IgD-negative memory B cell (primary cell): Measurements from ENCODE around the gene CAGE1. TPM values are rescaled to one million over a fixed set of nuclear protein-coding genes. Genes with fewer than 3 reads are reported as not detected.
"Not testable (repeated sequence)": the region's sequence is repeated elsewhere in the genome, so short reads cannot be mapped to it uniquely, and the experiment has no call there.

Experiments used
- H3K27ac Mint-ChIP-seq, 3 donors: one replicate each; pipeline ENCODE4 v1.8.0; 2020 to 2022; ENCODE audit warnings: mild to moderate bottlenecking in 3 of 3, mixed read lengths in 3 of 3, moderate library complexity in 1 of 3
- H3K27me3 Mint-ChIP-seq: one replicate; pipeline ENCODE4 v1.8.0; 2021; ENCODE audit warnings: mixed read lengths
- H3K36me3 Mint-ChIP-seq: one replicate; pipeline ENCODE4 v1.8.0; 2020; ENCODE audit warnings: mild to moderate bottlenecking, mixed read lengths
- H3K4me1 Mint-ChIP-seq, 3 donors: one replicate each; pipeline ENCODE4 v1.8.0; 2020 to 2022; ENCODE audit warnings: mixed read lengths in 3 of 3, mild to moderate bottlenecking in 1 of 3
- H3K4me3 Mint-ChIP-seq, 4 donors: one replicate each; pipeline ENCODE4 v1.8.0; 2020 to 2022; ENCODE audit warnings: mild to moderate bottlenecking in 4 of 4, mixed read lengths in 4 of 4, moderate library complexity in 3 of 4
- H3K9me3 Mint-ChIP-seq, 3 donors: one replicate each; pipeline ENCODE4 v1.8.0; 2020 to 2021; ENCODE audit warnings: mixed read lengths in 3 of 3, mild to moderate bottlenecking in 1 of 3
- polyA plus RNA-seq: library from polyadenylated mRNA; unstranded; fragments of 300-500 nt; fragmentation: Illumina TruSeq; gene quantifications from one replicate; pipeline ENCODE4 v1.2.3, GENCODE V29; 2021

CAGE1 gene
- polyA plus RNA-seq, 1 donor from 2014 or later, result not detected

DNA sequence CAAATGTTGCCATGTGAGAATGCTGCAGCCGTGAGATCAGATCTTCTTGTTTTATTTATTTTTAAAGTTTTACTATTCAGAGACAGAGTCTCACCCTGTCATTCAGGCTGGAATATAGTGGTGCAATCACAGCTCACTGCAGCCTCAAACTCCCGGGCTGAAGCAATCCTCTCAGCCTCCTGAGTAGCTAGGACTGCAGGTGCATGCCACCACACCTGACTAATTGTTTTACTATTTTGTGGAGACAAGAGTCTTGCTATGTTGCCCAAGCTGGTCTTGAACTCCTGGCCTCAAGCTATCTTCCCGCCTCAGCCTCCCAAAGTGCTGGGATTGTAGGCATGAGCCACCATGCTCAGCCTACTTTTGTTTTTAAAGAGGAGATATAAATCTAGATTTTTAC, 54.0 kb downstream of the CAGE1 start:
- Mint-ChIP-seq H3K4me1 (no peaks in the 10 kb centered on the region), H3K9me3 (no peaks in the 10 kb centered on the region), H3K36me3 (no peaks in the 10 kb centered on the region), H3K4me3 (no peak overlapping the region), H3K27ac (no peak overlapping the region), H3K27me3 (no peaks in the 10 kb centered on the region)

DNA sequence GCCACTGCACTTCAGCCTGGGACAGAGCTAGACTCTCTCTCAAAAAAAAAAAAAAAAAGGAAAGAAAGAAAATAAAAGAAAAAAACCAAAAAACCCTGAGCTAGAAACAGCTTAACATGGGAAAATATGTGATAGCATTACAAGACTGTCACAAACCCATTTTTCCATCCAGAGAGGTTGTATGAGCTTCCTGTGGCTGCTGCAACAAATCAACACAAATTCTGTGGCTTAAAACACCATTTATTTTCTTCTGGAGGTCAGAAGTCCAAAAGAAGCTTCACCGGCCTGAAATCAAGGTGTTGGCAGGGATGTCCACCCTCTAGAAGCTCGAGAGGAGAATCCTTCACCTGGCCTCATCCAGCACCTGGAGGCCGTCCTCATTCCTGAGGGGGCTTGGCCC, 54.9 kb downstream of the CAGE1 start:
- no peaks in the 10 kb centered on the region for H3K36me3 Mint-ChIP-seq
- no peak overlapping the region for H3K27ac Mint-ChIP-seq
- H3K27me3 Mint-ChIP-seq, result no peaks in the 10 kb centered on the region
- no peaks in the 10 kb centered on the region for H3K4me1 Mint-ChIP-seq
- H3K4me3 Mint-ChIP-seq, result no peak overlapping the region
- H3K9me3 Mint-ChIP-seq, result no peaks in the 10 kb centered on the region

DNA sequence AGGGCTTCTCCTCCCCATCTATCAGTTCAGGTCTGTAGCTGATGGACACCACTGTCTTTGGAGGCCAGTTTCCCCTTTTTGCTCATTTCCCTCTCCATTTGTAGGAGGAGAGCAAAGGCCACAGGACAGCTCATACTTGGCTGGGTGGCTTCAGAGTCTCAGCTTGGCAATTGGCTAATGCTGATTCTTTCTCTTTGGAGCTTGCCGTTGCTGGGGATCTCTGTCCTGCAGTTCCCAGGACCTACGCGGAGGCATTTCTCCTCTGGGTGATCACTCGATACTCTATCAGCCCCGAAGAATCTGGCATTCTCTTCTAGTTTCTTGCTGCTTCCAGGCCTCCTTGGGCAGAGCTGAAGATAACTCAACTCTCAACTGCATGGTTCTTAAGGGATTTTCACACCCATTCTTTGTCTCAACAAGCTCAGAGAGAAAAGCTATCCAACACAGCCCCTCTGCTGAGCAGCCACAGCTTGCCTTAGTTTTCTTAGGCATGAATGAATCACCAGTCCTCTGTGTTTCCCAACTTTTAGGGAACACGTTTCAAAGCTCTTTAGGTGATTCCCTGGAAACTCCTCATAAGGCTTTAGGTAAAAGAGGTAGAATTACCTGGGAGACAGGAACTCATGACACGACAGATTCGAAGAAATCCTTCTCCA, 57.3 kb downstream of the CAGE1 start:
- no peak overlapping the region for H3K27ac Mint-ChIP-seq
- H3K4me1 Mint-ChIP-seq, result no peaks in the 10 kb centered on the region
- no peaks in the 10 kb centered on the region for H3K36me3 Mint-ChIP-seq
- H3K4me3 Mint-ChIP-seq, result no peak overlapping the region
- H3K9me3 Mint-ChIP-seq, result no peaks in the 10 kb centered on the region
- H3K27me3 Mint-ChIP-seq, result peaks cover 1% of the 10 kb centered on the region

DNA sequence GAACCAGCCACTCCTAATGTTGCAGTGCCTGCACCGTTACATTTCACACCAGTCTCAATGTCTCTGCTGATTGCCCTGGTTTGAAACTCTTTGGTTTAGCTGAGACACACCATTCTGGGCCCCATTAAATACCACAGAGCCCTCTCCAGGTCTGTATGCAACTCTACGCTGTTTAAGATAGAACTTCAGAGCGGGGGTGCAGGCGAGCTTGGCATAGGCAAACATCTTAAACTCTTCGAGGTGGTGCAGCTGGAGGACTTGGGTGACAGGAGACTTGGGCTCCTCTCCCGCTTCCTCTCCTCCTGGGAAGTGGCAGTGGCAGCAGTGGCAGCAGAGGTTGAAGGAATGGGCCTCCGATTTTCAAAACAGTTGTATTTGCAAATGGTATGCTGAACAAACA, 58.1 kb downstream of the CAGE1 start:
- Mint-ChIP-seq H3K27ac (no peak overlapping the region), H3K36me3 (no peaks in the 10 kb centered on the region), H3K27me3 (peaks cover 1% of the 10 kb centered on the region), H3K4me1 (peaks cover 0 to 1% (median 0%) of the 10 kb centered on the region in 3 donors), H3K9me3 (no peaks in the 10 kb centered on the region), H3K4me3 (no peak overlapping the region)

DNA sequence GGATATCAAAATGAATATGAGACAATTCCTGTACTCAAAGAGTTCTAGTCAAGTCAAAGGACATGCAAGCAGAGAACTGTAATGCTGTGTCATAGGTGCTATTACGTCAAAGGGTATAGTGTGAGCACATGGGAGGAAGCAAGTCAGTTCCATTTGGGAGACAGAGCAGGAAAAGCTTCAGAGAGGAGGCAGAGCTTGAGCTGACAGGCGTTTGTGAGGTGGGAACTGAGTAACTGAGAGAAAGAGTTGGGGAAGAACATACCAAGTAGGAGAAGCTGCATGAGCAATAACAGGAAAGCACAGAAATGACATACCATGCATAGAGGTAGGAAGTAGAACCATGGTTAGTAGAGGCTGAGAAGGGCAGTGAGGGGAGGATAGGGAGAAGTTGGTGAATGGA, 61.3 kb downstream of the CAGE1 start:
- Mint-ChIP-seq H3K36me3 (no peaks in the 10 kb centered on the region), H3K9me3 (no peaks in the 10 kb centered on the region), H3K4me3 (no peak overlapping the region), H3K4me1 (peaks cover 8 to 16% (median 10%) of the 10 kb centered on the region in 3 donors), H3K27ac (no peak overlapping the region), H3K27me3 (peaks cover 1% of the 10 kb centered on the region)

DNA sequence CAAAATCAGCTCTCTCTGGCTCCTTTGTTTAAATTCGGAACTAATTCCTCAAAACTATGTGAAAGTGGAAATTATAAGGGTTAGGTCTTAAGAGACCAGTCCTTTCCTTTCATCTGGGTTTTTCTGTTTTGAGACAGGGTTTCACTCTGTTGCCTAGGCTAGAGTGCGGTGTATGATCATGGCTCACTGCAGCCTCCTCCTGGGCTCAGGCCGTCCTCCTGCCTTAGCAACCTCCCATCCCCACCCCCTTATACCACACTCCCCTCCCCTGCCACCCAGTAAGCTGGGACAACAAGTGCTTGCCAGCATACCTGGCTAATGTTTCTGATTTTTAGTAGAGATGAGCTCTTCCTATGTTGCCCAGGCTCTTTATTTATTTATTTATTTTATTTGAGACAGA, 63.8 kb downstream of the CAGE1 start:
- peaks cover 1% of the 10 kb centered on the region for H3K27me3 Mint-ChIP-seq
- H3K4me3 Mint-ChIP-seq, result no peak overlapping the region
- no peak overlapping the region for H3K27ac Mint-ChIP-seq
- H3K9me3 Mint-ChIP-seq, result no peaks in the 10 kb centered on the region
- H3K4me1 Mint-ChIP-seq, result peaks cover 8 to 16% (median 10%) of the 10 kb centered on the region in 3 donors
- H3K36me3 Mint-ChIP-seq, result no peaks in the 10 kb centered on the region

DNA sequence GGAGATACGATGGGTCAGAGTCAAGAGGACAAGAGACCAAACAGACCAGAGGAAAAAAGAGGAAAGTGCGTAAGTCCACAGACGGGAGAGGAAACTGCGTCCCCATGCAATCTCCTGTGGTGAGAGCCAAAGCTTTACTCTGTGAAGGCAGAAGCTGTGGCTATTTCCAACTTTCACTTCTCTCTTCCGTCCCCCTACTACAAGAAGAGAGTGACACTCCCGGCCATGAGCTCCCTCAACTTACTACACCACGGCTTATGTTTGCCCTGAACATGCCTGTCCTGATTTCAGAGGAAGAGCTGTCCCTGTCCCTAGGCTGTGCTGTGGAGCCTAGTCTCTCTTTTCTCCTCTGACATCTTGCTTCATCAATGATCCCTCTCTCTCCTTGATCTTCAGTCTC, 65.0 kb downstream of the CAGE1 start:
- Mint-ChIP-seq H3K4me1 (peaks cover 8 to 16% (median 10%) of the 10 kb centered on the region in 3 donors), H3K27me3 (peaks cover 1% of the 10 kb centered on the region), H3K9me3 (no peaks in the 10 kb centered on the region), H3K4me3 (peak overlapping the region in 3 of 4 donors; percentile 10 to 80 (median 25)), H3K36me3 (no peaks in the 10 kb centered on the region), H3K27ac (peak overlapping the region; percentile 7 to 29 (median 13))

DNA sequence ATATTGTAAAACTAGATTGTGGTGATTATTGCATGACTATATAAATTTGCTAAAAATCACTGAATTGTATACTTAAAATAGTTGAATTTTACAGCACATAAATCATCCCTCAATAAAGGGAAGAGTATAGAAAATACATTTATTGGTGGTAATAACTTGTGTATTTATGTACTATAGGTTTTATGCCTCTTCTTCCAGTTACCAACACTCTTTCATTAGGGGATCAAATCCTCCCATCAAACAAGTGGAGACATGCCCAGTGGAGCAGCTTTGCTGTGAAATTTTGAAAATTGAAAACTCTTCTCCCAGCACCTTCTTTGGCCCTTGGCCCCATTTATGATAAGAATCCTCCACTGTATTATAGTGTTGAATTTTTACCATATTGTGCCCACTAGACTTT, 66.5 kb downstream of the CAGE1 start:
- Mint-ChIP-seq H3K4me3 (no peak overlapping the region), H3K27ac (no peak overlapping the region), H3K27me3 (peaks cover 1% of the 10 kb centered on the region), H3K9me3 (no peaks in the 10 kb centered on the region), H3K36me3 (no peaks in the 10 kb centered on the region), H3K4me1 (peaks cover 8 to 16% (median 10%) of the 10 kb centered on the region in 3 donors)

DNA sequence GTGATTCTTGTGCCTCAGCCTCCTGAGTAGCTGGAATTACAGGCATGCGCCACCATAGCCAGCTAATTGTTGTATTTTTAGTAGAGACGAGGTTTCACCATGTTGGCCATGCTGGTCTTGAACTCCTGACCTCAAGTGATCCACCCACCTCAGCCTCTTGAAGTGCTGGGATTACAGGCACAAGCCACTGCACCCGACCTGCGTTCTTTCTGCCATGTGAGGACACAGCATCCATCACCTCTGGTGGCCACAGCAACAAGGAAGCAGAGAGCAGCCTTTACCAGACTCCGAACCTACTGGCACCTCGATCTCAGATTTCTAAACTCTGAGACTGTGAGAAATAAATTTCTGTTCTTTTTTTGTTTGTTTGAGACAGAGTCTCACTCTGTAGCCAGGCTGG, 67.7 kb downstream of the CAGE1 start:
- not testable (repeated sequence) for H3K4me3 Mint-ChIP-seq, H3K27ac Mint-ChIP-seq, H3K36me3 Mint-ChIP-seq, H3K9me3 Mint-ChIP-seq, H3K27me3 Mint-ChIP-seq
- peaks cover 8 to 16% (median 10%) of the 10 kb centered on the region in 3 donors for H3K4me1 Mint-ChIP-seq

DNA sequence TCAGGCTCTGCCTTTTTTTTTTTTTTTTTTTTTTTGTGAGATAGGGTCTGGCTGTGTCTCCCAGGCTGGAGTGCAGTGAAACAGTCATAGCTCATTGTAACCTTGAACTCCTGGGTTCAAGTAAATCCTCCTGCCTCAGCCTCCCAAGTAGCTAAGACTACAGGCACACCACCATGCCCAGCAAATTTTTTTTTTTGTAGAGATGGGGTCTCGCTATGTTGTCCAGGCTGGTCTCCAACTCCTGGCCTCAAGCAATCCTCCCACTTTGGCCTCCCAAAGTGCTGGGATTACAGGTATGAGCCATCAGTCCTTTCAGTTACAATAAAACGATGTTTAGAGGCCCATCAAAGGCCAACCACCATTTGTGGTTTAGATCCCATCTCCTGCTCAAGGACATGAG, 70.1 kb downstream of the CAGE1 start:
- H3K4me3 Mint-ChIP-seq, H3K27me3 Mint-ChIP-seq, H3K4me1 Mint-ChIP-seq, H3K9me3 Mint-ChIP-seq, H3K36me3 Mint-ChIP-seq, H3K27ac Mint-ChIP-seq: not testable (repeated sequence)

DNA sequence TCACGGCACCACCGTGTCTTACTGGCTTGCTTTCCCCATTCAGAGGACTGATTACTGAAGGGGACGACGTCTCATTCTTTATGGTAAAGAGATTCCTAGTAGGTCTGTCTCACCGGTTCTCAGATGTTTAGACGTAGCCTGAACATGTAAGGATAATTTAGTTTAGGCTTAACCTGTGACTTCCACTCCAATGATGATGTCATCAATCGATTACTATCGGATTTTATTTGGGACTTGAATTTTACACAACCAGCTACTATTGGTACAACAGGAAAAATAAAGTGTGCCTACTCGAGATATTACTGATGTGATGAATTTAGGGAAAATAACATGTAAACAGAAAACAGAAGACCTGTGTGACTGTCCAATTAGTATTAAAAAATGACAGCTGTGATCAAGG, 72.0 kb downstream of the CAGE1 start:
- peaks cover 2% of the 10 kb centered on the region for H3K36me3 Mint-ChIP-seq
- H3K9me3 Mint-ChIP-seq, result no peaks in the 10 kb centered on the region
- no peaks in the 10 kb centered on the region for H3K27me3 Mint-ChIP-seq
- peak overlapping the region in 1 of 3 donors; percentile 35 for H3K27ac Mint-ChIP-seq
- peaks cover 0 to 18% (median 5%) of the 10 kb centered on the region in 3 donors for H3K4me1 Mint-ChIP-seq
- no peak overlapping the region for H3K4me3 Mint-ChIP-seq

DNA sequence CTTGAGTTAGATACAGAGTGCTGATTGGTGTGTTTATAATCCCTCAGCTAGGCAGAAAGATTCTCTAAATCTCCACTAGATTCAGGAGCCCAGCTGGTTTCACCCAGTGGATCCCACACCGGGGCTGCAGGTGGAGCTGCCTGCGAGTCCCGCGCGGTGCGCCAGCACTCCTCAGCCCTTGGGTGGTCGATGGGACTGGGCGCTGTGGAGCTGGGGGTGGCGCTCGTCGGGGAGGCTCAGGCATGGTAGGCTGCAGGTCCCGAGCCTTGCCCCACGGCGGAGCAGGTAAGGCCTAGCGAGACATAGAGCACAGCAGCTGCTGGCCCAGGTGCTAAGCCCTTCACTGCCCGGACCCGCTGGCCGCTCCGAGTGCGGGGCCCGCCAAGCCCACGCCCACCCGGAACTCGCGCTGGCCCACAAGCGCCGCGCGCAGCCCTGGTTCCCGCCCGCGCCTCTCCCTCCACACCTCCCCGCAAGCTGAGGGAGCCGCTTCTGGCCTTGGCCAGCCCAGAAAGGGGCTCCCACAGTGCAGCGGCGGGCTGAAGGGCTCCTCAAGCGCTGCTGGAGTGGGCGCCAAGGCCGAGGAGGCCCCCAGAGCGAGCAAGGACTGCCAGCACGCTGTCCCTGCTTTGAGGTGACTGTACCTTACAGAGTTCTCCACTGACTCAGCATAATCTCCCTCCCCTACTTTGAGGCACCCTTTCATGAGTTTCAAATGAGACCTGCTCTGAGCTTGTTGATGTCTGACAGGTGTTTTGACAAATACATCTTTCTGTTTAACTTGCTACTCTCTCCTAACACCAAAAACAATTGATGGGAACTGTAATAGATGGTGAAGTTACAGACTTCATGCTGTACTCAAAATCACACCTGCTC, 72.6 kb downstream of the CAGE1 start:
- Mint-ChIP-seq H3K4me1 (peaks cover 4 to 23% (median 10%) of the 10 kb centered on the region in 3 donors), H3K27me3 (no peaks in the 10 kb centered on the region), H3K27ac (peak overlapping the region in 1 of 3 donors; percentile 72), H3K4me3 (no peak overlapping the region), H3K36me3 (peaks cover 2% of the 10 kb centered on the region), H3K9me3 (no peaks in the 10 kb centered on the region)

DNA sequence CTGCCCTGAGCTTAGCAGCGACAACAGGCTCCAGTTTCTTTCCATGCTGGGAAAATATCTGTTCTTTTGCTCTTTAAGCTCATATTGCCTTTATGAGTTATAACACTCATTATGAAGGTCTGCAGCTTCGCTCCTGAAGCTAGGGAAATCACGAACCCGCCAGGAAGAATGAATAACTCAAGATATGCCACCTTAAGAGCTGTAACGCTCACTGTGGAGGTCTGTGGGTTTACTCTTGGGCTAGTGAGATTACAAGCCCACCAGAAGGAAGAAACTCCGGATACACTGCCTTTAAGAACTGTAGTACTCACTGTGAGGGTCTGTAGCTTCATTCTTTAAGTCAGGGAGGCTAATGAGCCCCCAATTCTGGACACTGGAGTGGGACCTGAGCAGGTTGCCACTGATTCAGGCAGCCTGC, 73.6 kb downstream of the CAGE1 start:
- peaks cover 2% of the 10 kb centered on the region for H3K36me3 Mint-ChIP-seq
- peak overlapping the region in 1 of 4 donors; percentile 51 for H3K4me3 Mint-ChIP-seq
- no peaks in the 10 kb centered on the region for H3K9me3 Mint-ChIP-seq
- peaks cover 9 to 31% (median 19%) of the 10 kb centered on the region in 3 donors for H3K4me1 Mint-ChIP-seq
- peak overlapping the region in 1 of 3 donors; percentile 72 for H3K27ac Mint-ChIP-seq
- H3K27me3 Mint-ChIP-seq, result no peaks in the 10 kb centered on the region

DNA sequence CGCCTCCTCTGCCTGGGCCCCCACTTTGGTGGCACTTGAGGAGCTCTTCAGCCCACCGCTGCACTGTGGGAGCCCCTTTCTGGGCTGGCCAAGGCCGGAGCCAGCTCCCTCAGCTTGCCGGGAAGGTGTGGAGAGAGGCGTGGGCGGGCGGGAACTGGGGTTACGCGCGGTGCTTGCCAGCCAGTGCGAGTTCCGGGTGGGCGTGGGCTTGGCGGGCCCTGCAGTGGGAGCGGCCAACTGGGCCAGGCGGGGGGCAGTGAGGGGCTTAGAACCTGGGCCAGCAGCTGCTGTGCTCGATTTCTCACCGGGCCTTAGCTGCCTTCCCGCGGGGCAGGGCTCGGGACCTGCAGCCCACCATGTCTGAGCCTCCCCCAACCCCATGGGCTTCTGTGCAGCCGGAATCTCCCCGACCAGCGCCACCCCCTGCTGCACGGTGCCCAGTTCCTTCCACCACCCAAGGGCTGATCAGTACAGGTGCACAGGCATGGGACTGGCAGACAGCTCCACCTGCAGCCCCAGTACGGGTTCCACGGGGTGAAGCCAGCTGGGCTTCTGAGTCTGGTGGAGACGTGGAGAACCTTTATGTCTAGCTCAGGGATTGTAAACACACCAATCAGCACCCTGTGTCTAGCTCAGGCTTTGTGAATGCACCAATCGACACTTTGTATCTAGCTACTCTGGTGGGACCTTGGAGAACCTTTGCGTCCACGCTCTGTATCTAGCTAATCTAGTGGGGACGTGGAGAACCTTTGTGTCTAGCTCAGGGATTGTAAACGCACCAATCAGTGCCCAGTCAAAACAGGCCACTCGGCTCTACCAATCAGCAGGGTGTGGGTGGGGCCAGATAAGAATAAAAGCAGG, 74.2 kb downstream of the CAGE1 start:
- not testable (repeated sequence) for H3K27me3 Mint-ChIP-seq, H3K9me3 Mint-ChIP-seq, H3K36me3 Mint-ChIP-seq
- Mint-ChIP-seq H3K27ac (peak overlapping the region in 1 of 3 donors; percentile 72), H3K4me3 (peak overlapping the region in 1 of 4 donors; percentile 97), H3K4me1 (peaks cover 13 to 32% (median 22%) of the 10 kb centered on the region in 3 donors)

DNA sequence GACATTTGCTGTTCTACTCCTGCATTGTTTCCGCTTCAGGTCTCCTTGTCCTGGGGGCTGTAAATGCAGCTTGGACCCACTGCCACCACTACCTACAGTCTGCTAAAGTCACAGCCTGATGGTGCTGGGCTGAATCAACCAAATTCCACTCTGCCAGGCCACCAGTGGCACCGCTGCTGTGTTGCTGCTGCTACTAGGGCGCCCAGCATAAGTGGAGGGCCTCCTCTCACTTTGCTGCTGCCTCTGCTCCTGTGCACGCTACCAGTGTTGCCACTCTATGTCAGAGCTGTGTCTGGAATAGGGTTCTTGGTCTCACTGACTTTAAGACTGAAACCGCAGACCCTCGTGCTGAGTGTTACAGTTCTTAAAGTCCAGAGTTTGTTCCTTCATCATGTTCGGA, 75.1 kb downstream of the CAGE1 start:
- peak overlapping the region in 1 of 3 donors; percentile 73 for H3K27ac Mint-ChIP-seq
- peak overlapping the region; percentile 30 to 97 (median 73) for H3K4me3 Mint-ChIP-seq
- peaks cover 2% of the 10 kb centered on the region for H3K36me3 Mint-ChIP-seq
- peaks cover 19 to 32% (median 27%) of the 10 kb centered on the region in 3 donors for H3K4me1 Mint-ChIP-seq
- H3K27me3 Mint-ChIP-seq, result no peaks in the 10 kb centered on the region
- H3K9me3 Mint-ChIP-seq, result no peaks in the 10 kb centered on the region
